Kidney epithelial cell (primary cell): ENCODE data around the gene NFATC1. TPM values are rescaled to one million over a fixed set of nuclear protein-coding genes. Genes with fewer than 3 reads are reported as not detected.

Experiments
- DNase-seq: peaks from one replicate; pipeline ENCODE4 v3.0.0-alpha.2; 2010; ENCODE audit warnings: low read depth
- H3K27me3 ChIP-seq: 2 replicates; pipeline ENCODE4 v1.6.0; 2011; ENCODE audit warnings: low read length; ENCODE audit not compliant: control insufficient read depth, insufficient read depth
- H3K36me3 ChIP-seq: 2 replicates; pipeline ENCODE4 v1.5.1; 2011; ENCODE audit warnings: low read length; ENCODE audit not compliant: control insufficient read depth, insufficient read depth
- H3K4me3 ChIP-seq: 2 replicates; pipeline ENCODE4 v1.5.1; 2011; ENCODE audit warnings: low read depth, mild to moderate bottlenecking, control low read depth, low read length
- CTCF ChIP-seq: IDR thresholded peaks from 2 replicates; pipeline ENCODE4 v1.5.1; 2011; ENCODE audit warnings: mild to moderate bottlenecking, moderate library complexity, low read length, control low read depth, inconsistent platforms; ENCODE audit not compliant: insufficient read depth, poor library complexity, severe bottlenecking
- total RNA-seq: library from RNA; depleted of rRNA; stranded (reverse); fragments of >200 nt; gene quantifications from 2 replicates; pipeline ENCODE4 v1.2.3, GENCODE V29; 2015

The NFATC1 gene
- total RNA-seq, 1 donor from 2014 or later = 2.7 TPM

GRCh38 chr18:79520478-79521390, 125.0 kb downstream of the NFATC1 start:
- Histone ChIP-seq H3K36me3 (no peaks in the 10 kb centered on the region), H3K4me3 (no peak overlapping the region), H3K27me3 (peaks cover 14% of the 10 kb centered on the region)
- DNase-seq = no peak
- no peak for TF ChIP-seq CTCF

GRCh38 chr18:79521416-79522205, 125.9 kb downstream of the NFATC1 start:
- TF ChIP-seq CTCF = no peak
- DNase-seq = no peak

GRCh38 chr18:79522451-79523205, 126.9 kb downstream of the NFATC1 start:
- H3K4me3 ChIP-seq = no peak overlapping the region
- no peak for TF ChIP-seq CTCF
- peaks cover 18% of the 10 kb centered on the region for H3K27me3 ChIP-seq
- no peak for DNase-seq
- H3K36me3 ChIP-seq = no peaks in the 10 kb centered on the region

More at GRCh38 chr18:79521416-79522205, 125.9 kb downstream of the NFATC1 start:
- Histone ChIP-seq H3K27me3 (peaks cover 14% of the 10 kb centered on the region), H3K4me3 (no peak overlapping the region), H3K36me3 (no peaks in the 10 kb centered on the region)

GRCh38 chr18:79523206-79523735, 127.5 kb downstream of the NFATC1 start:
- H3K27me3 ChIP-seq = peaks cover 18% of the 10 kb centered on the region
- no peaks in the 10 kb centered on the region for H3K36me3 ChIP-seq
- H3K4me3 ChIP-seq = no peak overlapping the region
- no peak for TF ChIP-seq CTCF
- DNase-seq = no peak

GRCh38 chr18:79523736-79524180, 128.0 kb downstream of the NFATC1 start:
- TF ChIP-seq CTCF = no peak
- DNase-seq = no peak

More at GRCh38 chr18:79523736-79524180, 128.0 kb downstream of the NFATC1 start:
- no peak overlapping the region for H3K4me3 ChIP-seq
- H3K27me3 ChIP-seq = peaks cover 17% of the 10 kb centered on the region
- H3K36me3 ChIP-seq = no peaks in the 10 kb centered on the region
